HUES64 (cell line): ENCODE results near the gene IGSF9B.

ENCODE experiments used
- H3K27ac ChIP-seq: 2 replicates; pipeline ENCODE4 v1.7.0; 2013; ENCODE audit warnings: low read depth, low read length, inconsistent platforms
- H3K27me3 ChIP-seq: 2 replicates; pipeline ENCODE4 v1.6.1; 2013; ENCODE audit warnings: mild to moderate bottlenecking, low read length; ENCODE audit not compliant: insufficient read depth
- H3K36me3 ChIP-seq: 2 replicates; pipeline ENCODE4 v1.6.1; 2013; ENCODE audit warnings: mild to moderate bottlenecking, low read length; ENCODE audit not compliant: insufficient read depth
- H3K4me1 ChIP-seq: 2 replicates; pipeline ENCODE4 v1.6.1; 2013; ENCODE audit warnings: mild to moderate bottlenecking, low read length, moderate library complexity; ENCODE audit not compliant: insufficient read depth
- H3K4me3 ChIP-seq: 2 replicates; pipeline ENCODE4 v1.5.1; 2013; ENCODE audit warnings: mild to moderate bottlenecking, low read length, moderate library complexity
- H3K9ac ChIP-seq: 2 replicates; pipeline ENCODE4 v1.6.1; 2013; ENCODE audit warnings: mild to moderate bottlenecking, low read depth, low read length
- H3K9me3 ChIP-seq: 2 replicates; pipeline ENCODE4 v1.6.1; 2013; ENCODE audit warnings: low read depth, low read length; ENCODE audit not compliant: insufficient read depth
- WGBS: fragments of 150-250, 120-280 bp; methylation state at CpG from one replicate; pipeline ENCODE4 v1.1.7; 2013; ENCODE audit warnings: missing lambda C conversion rate; 5-methylcytosine and 5-hydroxymethylcytosine counted together

The IGSF9B gene

GRCh38 chr11:133996671-133997070 lies 39.9 kb upstream of the IGSF9B start:
- Histone ChIP-seq H3K4me1 (no peaks in the 10 kb centered on the region), H3K27ac (no peak overlapping the region), H3K9ac (no peak overlapping the region), H3K27me3 (no peaks in the 10 kb centered on the region; the same call in 1 of the 2 replicates), H3K9me3 (no peaks in the 10 kb centered on the region), H3K4me3 (no peak overlapping the region), H3K36me3 (no peaks in the 10 kb centered on the region)
- WGBS = 91% methylated on average over 10 of the region's 10 CpGs

- WGBS = 91% methylated on average over 8 of the region's 8 CpGs
- Histone ChIP-seq H3K27me3 (no peaks in the 10 kb centered on the region; the same call in 1 of the 2 replicates), H3K9me3 (no peaks in the 10 kb centered on the region), H3K9ac (no peak overlapping the region), H3K4me1 (no peaks in the 10 kb centered on the region), H3K36me3 (no peaks in the 10 kb centered on the region), H3K27ac (no peak overlapping the region), H3K4me3 (no peak overlapping the region)
Observed at GRCh38 chr11:133995066-133995465, 38.3 kb upstream of the IGSF9B start.

- Histone ChIP-seq H3K9ac (no peak overlapping the region), H3K4me3 (no peak overlapping the region), H3K4me1 (no peaks in the 10 kb centered on the region), H3K27ac (no peak overlapping the region), H3K27me3 (no peaks in the 10 kb centered on the region; the same call in 1 of the 2 replicates), H3K9me3 (no peaks in the 10 kb centered on the region), H3K36me3 (no peaks in the 10 kb centered on the region)
- WGBS = 97% methylated on average over 13 of the region's 13 CpGs
Observed at GRCh38 chr11:133993921-133994320, 37.2 kb upstream of the IGSF9B start.

GRCh38 chr11:133993107-133993506 lies 36.3 kb upstream of the IGSF9B start:
- Histone ChIP-seq H3K27me3 (no peaks in the 10 kb centered on the region; the same call in 1 of the 2 replicates), H3K4me3 (no peak overlapping the region), H3K4me1 (no peaks in the 10 kb centered on the region), H3K9ac (no peak overlapping the region), H3K9me3 (no peaks in the 10 kb centered on the region), H3K36me3 (no peaks in the 10 kb centered on the region), H3K27ac (no peak overlapping the region)
- 92% methylated on average over 7 of the region's 7 CpGs for whole genome bisulfite sequencing

- no peak overlapping the region for H3K9ac ChIP-seq
- no peaks in the 10 kb centered on the region for H3K9me3 ChIP-seq
- H3K27ac ChIP-seq = no peak overlapping the region
- H3K27me3 ChIP-seq = no peaks in the 10 kb centered on the region
- H3K4me3 ChIP-seq = no peak overlapping the region
- H3K4me1 ChIP-seq = no peaks in the 10 kb centered on the region
- WGBS = 69% methylated on average over 3 of the region's 4 CpGs
- H3K36me3 ChIP-seq = no peaks in the 10 kb centered on the region
Observed at GRCh38 chr11:133992121-133992520, 35.4 kb upstream of the IGSF9B start.

GRCh38 chr11:133991101-133991500 lies 34.3 kb upstream of the IGSF9B start:
- Histone ChIP-seq H3K27me3 (no peaks in the 10 kb centered on the region), H3K4me3 (no peak overlapping the region), H3K27ac (no peak overlapping the region), H3K9me3 (no peaks in the 10 kb centered on the region), H3K4me1 (no peaks in the 10 kb centered on the region), H3K36me3 (no peaks in the 10 kb centered on the region), H3K9ac (no peak overlapping the region)
- 88% methylated on average over 12 of the region's 12 CpGs for WGBS

GRCh38 chr11:133990501-133990900 lies 33.7 kb upstream of the IGSF9B start:
- 88% methylated on average over 10 of the region's 10 CpGs for WGBS
- H3K9me3 ChIP-seq = no peaks in the 10 kb centered on the region
- no peaks in the 10 kb centered on the region for H3K4me1 ChIP-seq
- no peaks in the 10 kb centered on the region for H3K27me3 ChIP-seq
- no peaks in the 10 kb centered on the region for H3K36me3 ChIP-seq
- no peak overlapping the region for H3K4me3 ChIP-seq
- H3K27ac ChIP-seq = no peak overlapping the region
- H3K9ac ChIP-seq = no peak overlapping the region

GRCh38 chr11:133988686-133989410 lies 32.1 kb upstream of the IGSF9B start:
- Histone ChIP-seq H3K9ac (no peak overlapping the region), H3K27me3 (no peaks in the 10 kb centered on the region), H3K4me1 (no peaks in the 10 kb centered on the region), H3K27ac (no peak overlapping the region), H3K36me3 (no peaks in the 10 kb centered on the region), H3K9me3 (no peaks in the 10 kb centered on the region), H3K4me3 (no peak overlapping the region)
- 90% methylated on average over 22 of the region's 22 CpGs for WGBS

- no peak overlapping the region for H3K4me3 ChIP-seq
- WGBS = 94% methylated on average over 8 of the region's 8 CpGs
- no peaks in the 10 kb centered on the region for H3K36me3 ChIP-seq
- H3K9ac ChIP-seq = no peak overlapping the region
- H3K9me3 ChIP-seq = no peaks in the 10 kb centered on the region
- no peaks in the 10 kb centered on the region for H3K27me3 ChIP-seq
- no peaks in the 10 kb centered on the region for H3K4me1 ChIP-seq
- H3K27ac ChIP-seq = no peak overlapping the region
Observed at GRCh38 chr11:133987171-133987570, 30.4 kb upstream of the IGSF9B start.

GRCh38 chr11:133985981-133986944 lies 29.5 kb upstream of the IGSF9B start:
- H3K27me3 ChIP-seq = no peaks in the 10 kb centered on the region
- no peak overlapping the region for H3K4me3 ChIP-seq
- H3K4me1 ChIP-seq = no peaks in the 10 kb centered on the region
- H3K27ac ChIP-seq = no peak overlapping the region
- no peak overlapping the region for H3K9ac ChIP-seq
- no peaks in the 10 kb centered on the region for H3K36me3 ChIP-seq
- H3K9me3 ChIP-seq = no peaks in the 10 kb centered on the region
- WGBS = 93% methylated on average over 13 of the region's 15 CpGs

- Histone ChIP-seq H3K36me3 (no peaks in the 10 kb centered on the region), H3K4me3 (no peak overlapping the region), H3K27ac (no peak overlapping the region), H3K9me3 (no peaks in the 10 kb centered on the region), H3K9ac (no peak overlapping the region), H3K27me3 (no peaks in the 10 kb centered on the region), H3K4me1 (no peaks in the 10 kb centered on the region)
- 83% methylated on average over 9 of the region's 9 CpGs for WGBS
Observed at GRCh38 chr11:133984828-133985227, 28.1 kb upstream of the IGSF9B start.
